Testis (tissue), 2 donors: Measurements from ENCODE around the gene LGALS7.

Experiments used
- CTCF ChIP-seq, 3 experiments: fragments of 450-650 bp in 2 of 3; fragments of 200-600 bp in 1 of 3; sonication (generic) in 1 of 3; IDR thresholded peaks; one replicate each; pipeline ENCODE4 v1.5.1; 2016 to 2019; ENCODE audit warnings: antibody characterized with exemption in 3 of 3, mild to moderate bottlenecking in 2 of 3, moderate library complexity in 1 of 3
- POLR2A ChIP-seq: fragments of 450-650 bp; IDR thresholded peaks from one replicate; pipeline ENCODE4 v1.6.1; 2017; ENCODE audit warnings: antibody characterized with exemption, mild to moderate bottlenecking, moderate library complexity

DNA sequence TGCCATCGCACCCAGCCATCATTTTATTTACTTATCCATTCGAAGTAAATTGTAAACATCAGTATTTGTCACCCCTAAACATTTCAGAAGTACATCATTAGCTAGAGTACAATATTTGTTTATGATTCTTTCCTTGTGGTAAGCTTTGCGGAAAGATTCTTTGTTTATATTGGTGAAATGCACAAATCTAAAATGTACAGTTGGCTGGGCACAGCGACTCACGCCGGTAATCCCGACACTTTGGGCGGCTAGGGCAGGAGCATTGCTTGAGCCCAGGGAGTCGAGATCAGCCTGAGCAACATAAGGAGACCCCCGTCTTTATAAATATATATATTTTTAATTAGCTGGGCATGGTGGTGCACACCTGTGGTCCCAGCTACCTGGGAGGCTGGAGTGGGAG, 25.8 kb upstream of the LGALS7 start:
- TF ChIP-seq CTCF (IDR thresholded peaks at IDR 0.05) = no peak
- no peak for TF ChIP-seq POLR2A
